Measurements from ENCODE around the gene OR10P1. TPM values are rescaled to one million over a fixed set of nuclear protein-coding genes. Genes with fewer than 3 reads are reported as not detected.
"Not testable (repeated sequence)": the region's sequence is repeated elsewhere in the genome, so short reads cannot be mapped to it uniquely, and the experiment has no call there.

Gene OR10P1
- total RNA-seq, 2 experiments from 2014 or later, result not detected

GRCh38 chr12:55647027-55647426, 10.3 kb downstream of the OR10P1 start:
- ATAC-seq (no peak), DNase-seq (no peak)
- Mint-ChIP-seq H3K4me1 (ENCODE audit: low read depth) (peaks cover 31% of the 10 kb centered on the region), H3K27me3 (peaks cover 1% of the 10 kb centered on the region), H3K36me3 (ENCODE audit: low read depth) (peaks cover 4% of the 10 kb centered on the region), H3K4me3 (no peak overlapping the region), H3K9me3 (peaks cover 19% of the 10 kb centered on the region), H3K27ac (no peak overlapping the region)
- ChIA-PET CTCF (interaction anchor here (0.6 to 4.8 kb wide), 13 partner anchors 10 to 171 kb away, joined by 3 to 99 read pairs (median 4); partner anchors contain the start of genes OR10P1, ORMDL2 and SARNP), POLR2A (interaction anchor here (1.1 to 1.5 kb wide), 3 partner anchors 10 to 24 kb away, joined by 3 to 5 read pairs (median 3); no protein-coding TSS in a partner anchor)
- intact Hi-C loops (cut with micrococcal nuclease), result no loop called here
- TF ChIP-seq CTCF (IDR thresholded peaks at IDR 0.05), result no peak

DNA sequence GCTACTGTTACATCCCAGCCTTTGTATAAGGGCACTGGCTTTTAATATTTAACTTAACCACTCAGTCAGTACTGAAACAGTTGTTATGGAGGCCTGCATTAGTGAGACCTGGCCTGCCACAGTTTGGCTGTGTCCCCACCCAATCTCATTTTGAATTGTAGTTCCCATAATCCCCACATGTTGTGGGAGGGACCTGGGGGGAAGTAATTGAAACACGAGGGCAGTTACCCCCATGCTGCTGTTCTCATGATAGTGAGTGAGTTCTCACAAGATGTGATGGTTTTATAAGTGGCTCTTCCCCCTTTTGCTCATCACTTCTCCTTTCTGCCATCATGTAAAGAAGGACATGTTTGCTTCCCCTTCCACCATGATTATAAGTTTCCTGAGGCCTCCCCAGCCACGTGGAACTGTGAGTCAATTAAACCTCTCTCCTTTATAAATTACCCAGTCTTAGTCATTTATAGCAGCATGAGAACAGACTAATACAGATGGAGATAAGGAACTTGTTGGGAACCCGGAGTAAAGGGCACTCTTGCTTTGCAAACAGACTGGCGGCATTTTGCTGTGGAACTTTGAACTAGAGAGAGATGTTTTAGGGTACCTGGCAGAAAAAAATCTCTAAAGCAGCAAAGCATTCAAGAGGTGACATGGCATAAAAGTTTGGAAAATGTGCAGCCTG, 14.1 kb downstream of the OR10P1 start:
- H3K36me3 Mint-ChIP-seq (ENCODE audit: low read depth); H3K4me3 Mint-ChIP-seq; DNase-seq; H3K27me3 Mint-ChIP-seq; intact Hi-C loops (cut with micrococcal nuclease); H3K27ac Mint-ChIP-seq; ATAC-seq; CTCF ChIA-PET: not testable (repeated sequence)
- POLR2A ChIA-PET, result interaction anchor here (1.2 kb wide), 1 partner anchor 12 kb away, joined by 3 read pairs; no protein-coding TSS in a partner anchor
- Mint-ChIP-seq H3K4me1 (ENCODE audit: low read depth) (peaks cover 29% of the 10 kb centered on the region), H3K9me3 (peaks cover 29% of the 10 kb centered on the region)

DNA sequence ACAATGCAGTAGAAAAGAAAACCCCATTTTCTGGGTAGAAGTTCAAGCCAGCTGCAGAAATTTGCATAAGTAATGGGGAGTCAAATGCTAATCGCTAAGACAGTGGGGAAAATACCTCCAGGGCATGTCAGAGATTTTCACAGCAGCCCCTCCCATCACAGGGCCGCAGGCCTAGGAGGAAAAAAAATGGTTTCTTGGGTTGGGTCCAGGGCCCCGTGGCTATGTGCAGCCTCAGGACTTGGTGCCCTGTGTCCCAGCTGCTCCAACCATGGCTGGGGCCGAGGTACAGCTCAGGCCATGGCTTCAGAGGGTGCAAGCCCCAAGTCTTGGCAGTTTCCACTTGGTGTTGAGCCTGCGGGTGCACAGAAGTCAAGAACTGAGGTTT, 14.6 kb downstream of the OR10P1 start:
- intact Hi-C loops (cut with micrococcal nuclease), result no loop called here
- ATAC-seq (no peak), DNase-seq (no peak)
- H3K9me3 Mint-ChIP-seq, result peaks cover 29% of the 10 kb centered on the region
- no peak overlapping the region for H3K4me3 Mint-ChIP-seq
- ChIA-PET POLR2A (interaction anchor here (1.2 kb wide), 1 partner anchor 13 kb away, joined by 3 read pairs; no protein-coding TSS in a partner anchor), CTCF (no interaction called here)
- peaks cover 8% of the 10 kb centered on the region for H3K36me3 Mint-ChIP-seq (ENCODE audit: low read depth)
- H3K27ac Mint-ChIP-seq, result no peak overlapping the region
- no peak for TF ChIP-seq CTCF (IDR thresholded peaks at IDR 0.05)
- no peaks in the 10 kb centered on the region for H3K27me3 Mint-ChIP-seq
- H3K4me1 Mint-ChIP-seq (ENCODE audit: low read depth), result peaks cover 25% of the 10 kb centered on the region

DNA sequence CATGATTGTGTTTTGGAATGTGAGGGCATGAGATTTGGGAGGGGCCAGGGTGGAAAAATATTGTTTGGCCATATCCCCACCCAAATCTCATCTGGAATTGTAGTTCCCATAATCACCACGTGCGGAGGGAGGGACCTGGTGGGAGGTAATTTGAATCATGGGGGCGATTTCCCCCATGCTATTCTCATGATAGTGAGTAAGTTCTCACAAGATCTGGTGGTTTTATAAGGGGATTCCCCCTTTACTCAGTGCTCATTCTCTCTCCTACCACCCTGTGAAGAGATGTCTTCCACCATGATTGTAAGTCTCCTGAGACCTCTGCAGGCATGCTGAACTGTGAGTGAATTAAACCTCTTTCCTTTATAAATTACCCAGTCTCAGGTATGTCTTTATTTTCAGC, 15.7 kb downstream of the OR10P1 start:
- TF ChIP-seq CTCF (IDR thresholded peaks at IDR 0.05), result peak; percentile 12
- CTCF ChIA-PET, result no interaction called here

DNA sequence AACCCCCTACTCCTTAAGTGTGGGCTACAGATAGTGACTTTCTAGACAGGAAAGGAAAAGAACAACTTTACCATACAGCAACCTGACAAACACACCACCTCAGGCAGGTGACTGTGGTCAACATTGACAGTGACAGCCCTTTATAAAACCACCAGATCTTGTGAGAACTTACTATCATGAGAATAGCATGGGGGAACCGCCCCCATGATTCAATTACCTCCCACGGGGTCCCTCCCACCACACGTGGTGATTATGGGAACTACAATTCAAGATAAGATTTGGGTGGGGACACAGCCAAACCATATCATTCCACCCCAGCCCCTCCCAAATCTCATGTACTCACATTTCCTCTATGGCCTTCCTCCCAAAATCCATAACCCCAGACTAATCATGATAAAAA, 16.3 kb downstream of the OR10P1 start:
- ChIA-PET CTCF (no interaction called here), POLR2A (no interaction called here)
- ATAC-seq (no peak), DNase-seq (peak; percentile 55)
- intact Hi-C loops (cut with micrococcal nuclease), result no loop called here
- H3K27me3 Mint-ChIP-seq, result peaks cover 1% of the 10 kb centered on the region
- peak overlapping the region; percentile 5 for H3K27ac Mint-ChIP-seq
- H3K4me3 Mint-ChIP-seq, result no peak overlapping the region
- H3K36me3 Mint-ChIP-seq (ENCODE audit: low read depth), result peaks cover 8% of the 10 kb centered on the region
- H3K4me1 Mint-ChIP-seq (ENCODE audit: low read depth), result peaks cover 20% of the 10 kb centered on the region
- TF ChIP-seq CTCF (IDR thresholded peaks at IDR 0.05), result no peak
- H3K9me3 Mint-ChIP-seq, result peaks cover 27% of the 10 kb centered on the region

More for the DNA sequence above, 15.7 kb downstream of the OR10P1 start:
- peaks cover 1% of the 10 kb centered on the region for H3K27me3 Mint-ChIP-seq
- H3K4me1 Mint-ChIP-seq (ENCODE audit: low read depth), result peaks cover 20% of the 10 kb centered on the region
- peaks cover 29% of the 10 kb centered on the region for H3K9me3 Mint-ChIP-seq
- no peak overlapping the region for H3K4me3 Mint-ChIP-seq
- POLR2A ChIA-PET, result interaction anchor here (1.2 kb wide), 1 partner anchor 14 kb away, joined by 3 read pairs; no protein-coding TSS in a partner anchor
- H3K36me3 Mint-ChIP-seq (ENCODE audit: low read depth), result peaks cover 8% of the 10 kb centered on the region
- peak overlapping the region; percentile 42 for H3K27ac Mint-ChIP-seq
- intact Hi-C loops (cut with micrococcal nuclease), result loop anchor here (1.0 kb wide), 1 partner anchor 28 kb away; no protein-coding TSS in a partner anchor
- DNase-seq, result peak; percentile 46
- ATAC-seq, result peak; percentile 94

All from activated CD8-positive, alpha-beta T cell treated with anti-CD3 and anti-CD28 coated beads for 36 hours (primary cell).